HG02571 (cell line): ENCODE data around the gene CACNA1S.

ENCODE experiments used
- ATAC-seq: cut with Tn5 transposase; IDR thresholded peaks from one replicate; pipeline ENCODE4 v1.9.1; 2021; ENCODE audit warnings: mild to moderate bottlenecking, moderate library complexity; ENCODE audit not compliant: unreplicated experiment

CACNA1S gene

DNA sequence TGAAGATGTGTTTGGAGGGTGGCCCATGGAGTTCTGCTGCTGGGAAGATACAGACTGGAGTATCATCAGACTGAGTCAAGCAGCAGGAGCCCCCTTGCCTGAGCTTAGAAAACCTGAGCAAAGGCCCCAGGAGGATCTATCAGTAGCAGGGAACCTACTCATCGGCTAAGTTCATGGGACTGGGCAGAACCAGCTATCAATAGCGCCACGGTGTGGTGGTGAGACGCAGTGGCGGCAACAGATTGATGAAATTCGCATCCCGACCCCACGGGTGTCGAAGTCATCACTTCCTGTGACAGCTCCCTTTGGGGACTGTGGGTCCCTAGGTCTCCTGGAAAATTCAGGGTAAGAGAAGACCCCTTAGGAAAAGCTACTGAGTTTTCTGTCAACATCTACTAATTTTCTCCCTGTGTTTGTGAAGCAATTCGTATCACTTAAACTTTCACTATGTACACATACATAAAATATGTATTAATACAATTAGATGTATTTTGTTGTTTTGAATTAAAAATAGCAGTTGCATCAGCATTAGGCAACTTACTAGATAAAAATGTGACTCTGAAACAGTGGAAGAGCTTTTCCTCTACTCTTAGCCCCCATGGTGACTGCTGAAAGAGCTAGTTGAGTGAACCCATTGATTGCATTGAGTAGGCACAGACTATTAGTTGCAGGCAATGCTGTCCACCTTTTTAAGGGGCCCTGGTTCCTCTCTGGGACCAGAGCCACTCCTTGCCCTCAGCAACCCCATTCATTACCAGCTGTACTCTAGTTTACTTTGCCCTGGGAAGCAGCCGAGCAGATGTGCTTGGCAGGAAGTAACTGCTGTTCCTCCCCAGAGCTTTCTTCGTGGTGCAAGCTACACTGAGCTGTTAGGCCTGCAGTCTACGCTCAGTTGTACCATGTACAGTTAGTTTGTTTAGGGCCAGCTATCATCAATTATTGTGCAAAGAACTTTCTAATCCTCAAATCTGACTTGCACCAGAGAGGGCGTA is 7.3 kb upstream of the CACNA1S start:
- ATAC-seq: no peak

GRCh38 chr1:201116091-201116490 is 3.9 kb upstream of the CACNA1S start:
- no peak for ATAC-seq

- no peak for ATAC-seq
Measured at GRCh38 chr1:201115390-201115937, 3.2 kb upstream of the CACNA1S start.

- peak; percentile 79 for ATAC-seq
Measured at GRCh38 chr1:201114245-201115131, 2.3 kb upstream of the CACNA1S start.

- no peak for ATAC-seq
Measured at GRCh38 chr1:201113451-201114244, 1.4 kb upstream of the CACNA1S start.

DNA sequence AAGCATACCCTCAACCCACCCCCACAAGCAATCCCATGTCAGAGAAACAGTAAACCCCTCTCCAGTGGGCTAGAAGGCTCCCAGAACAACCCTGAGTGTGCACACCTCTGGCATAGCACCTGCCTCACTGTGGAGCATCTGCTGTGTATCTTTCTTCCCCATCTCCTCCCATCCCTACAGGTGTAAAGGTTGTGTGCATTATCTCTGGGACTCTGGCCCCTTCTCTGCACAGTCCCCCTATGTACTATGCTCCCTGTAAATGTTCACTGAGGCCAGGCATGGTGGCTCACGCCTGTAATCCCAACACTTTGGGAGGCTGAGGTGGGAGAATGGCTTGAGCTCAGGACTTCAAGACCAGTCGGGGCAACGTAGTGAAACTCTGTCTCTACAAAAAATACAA is 700 bp upstream of the CACNA1S start:
- no peak for ATAC-seq

DNA sequence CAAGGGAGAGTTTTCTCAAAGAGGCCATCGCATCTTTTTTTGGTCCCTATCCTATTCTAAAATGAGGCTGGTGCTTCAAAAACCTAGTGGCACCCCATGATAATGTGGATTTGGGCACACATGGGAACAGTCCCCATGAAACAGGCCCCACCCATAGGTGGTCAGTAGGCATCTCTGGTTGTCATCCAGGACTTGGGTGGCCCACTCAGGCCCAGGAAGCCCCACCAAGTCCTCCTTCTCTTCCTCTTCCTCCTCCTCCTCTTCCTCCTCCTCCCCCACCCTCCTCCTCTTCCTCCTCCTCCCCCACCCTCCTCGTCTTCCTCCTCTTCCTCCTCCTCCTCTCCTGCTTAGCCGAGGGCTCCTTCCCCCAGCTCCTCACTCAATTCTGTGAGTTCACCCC is 554 bp downstream of the CACNA1S start:
- no peak for ATAC-seq

GRCh38 chr1:201111156-201111555 is 1.1 kb downstream of the CACNA1S start:
- ATAC-seq: no peak

DNA sequence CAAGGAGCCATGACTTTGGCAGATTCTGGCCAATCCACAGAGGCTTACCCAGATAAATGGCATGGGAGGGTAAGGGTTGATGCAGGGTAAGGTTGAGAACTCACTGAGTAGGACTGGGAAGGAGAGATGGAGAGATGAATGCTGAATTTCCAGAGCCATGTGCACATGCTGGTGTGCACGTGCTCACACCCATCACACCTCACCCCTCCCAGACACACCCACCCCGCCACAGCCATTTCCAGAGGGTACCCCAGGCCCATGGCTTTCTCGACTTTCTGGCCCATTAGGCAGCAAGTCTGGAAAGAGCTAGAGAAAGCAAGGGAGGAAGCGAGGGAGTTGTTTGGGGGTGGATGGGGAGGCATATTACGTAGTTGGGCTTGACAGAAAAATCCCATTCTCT is 1.6 kb downstream of the CACNA1S start:
- ATAC-seq: no peak

GRCh38 chr1:201110138-201110537 is 2.1 kb downstream of the CACNA1S start:
- ATAC-seq: no peak

GRCh38 chr1:201109651-201110050 is 2.6 kb downstream of the CACNA1S start:
- ATAC-seq: no peak

- ATAC-seq: no peak
Measured at GRCh38 chr1:201108614-201109013, 3.6 kb downstream of the CACNA1S start.

GRCh38 chr1:201105688-201106087 is 6.5 kb downstream of the CACNA1S start:
- no peak for ATAC-seq

- ATAC-seq: no peak
Measured at GRCh38 chr1:201104141-201104540, 8.1 kb downstream of the CACNA1S start.

DNA sequence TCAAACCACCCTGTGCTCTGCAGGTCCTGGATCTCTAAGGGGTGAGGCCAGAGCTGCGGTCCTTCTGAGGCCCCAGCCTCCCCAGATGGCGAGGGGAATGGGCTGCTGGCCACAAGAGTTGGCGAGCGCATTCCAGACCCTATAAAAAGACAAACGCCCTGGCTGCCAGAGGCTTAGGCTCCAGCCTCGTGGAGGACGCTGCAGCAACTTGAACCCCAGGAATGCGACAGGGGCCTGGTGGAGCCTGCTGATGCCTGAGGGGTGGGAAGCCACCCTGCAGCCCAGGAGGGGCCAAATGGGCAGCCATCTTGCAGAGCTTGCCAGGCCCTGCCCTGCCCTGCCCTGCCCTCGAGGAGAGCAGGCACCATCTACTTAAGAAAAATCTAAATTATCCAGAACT is 8.6 kb downstream of the CACNA1S start:
- ATAC-seq: no peak

DNA sequence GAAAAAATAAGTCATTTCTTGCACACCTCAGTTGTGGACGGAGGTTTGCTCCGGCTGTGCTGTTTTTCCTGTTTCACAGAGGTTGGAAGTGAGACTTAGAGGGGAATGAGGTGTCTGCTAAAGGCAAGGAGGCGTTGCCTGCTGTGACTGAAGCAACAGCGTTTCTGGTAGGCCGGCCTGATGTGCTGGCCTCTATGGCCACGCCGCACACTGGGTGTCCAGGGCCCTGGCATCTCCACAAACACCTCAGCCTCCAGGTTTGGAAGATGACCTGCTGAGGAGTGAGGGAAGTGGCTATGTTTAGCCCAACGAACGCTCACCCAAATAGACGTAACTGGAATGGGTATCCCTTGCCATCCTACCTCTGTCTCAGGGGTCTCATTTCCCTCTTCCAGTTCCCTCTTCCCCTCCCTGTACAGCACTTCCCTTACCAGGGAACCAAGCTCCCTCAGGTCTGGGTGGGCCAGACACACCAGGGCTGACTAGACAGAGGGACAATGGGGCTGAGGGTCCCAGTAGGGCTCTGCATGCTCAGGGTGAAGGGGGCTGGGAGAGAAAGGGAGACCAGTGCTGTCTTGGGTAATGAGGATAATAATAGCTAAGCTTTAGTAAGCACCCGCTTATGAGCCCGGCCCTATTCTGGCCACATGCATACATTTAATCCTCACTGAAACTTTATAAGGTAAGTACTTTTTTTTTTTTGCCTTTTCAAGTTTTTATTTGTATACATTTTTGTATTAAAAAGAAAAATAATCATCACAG is 11.9 kb downstream of the CACNA1S start:
- ATAC-seq: no peak

GRCh38 chr1:201098992-201099677 is 13.1 kb downstream of the CACNA1S start:
- ATAC-seq: no peak

- no peak for ATAC-seq
Measured at GRCh38 chr1:201096977-201097856, 15.0 kb downstream of the CACNA1S start.
